Activated naive CD8-positive, alpha-beta T cell treated with anti-CD3 and anti-CD28 coated beads, Interleukin-2, amount 50 U/mL, for 24 hours (primary cell): Measurements from ENCODE around the gene TMIGD2.
"Not testable (repeated sequence)": the region's sequence is repeated elsewhere in the genome, so short reads cannot be mapped to it uniquely, and the experiment has no call there.

ENCODE experiments used
- ATAC-seq: fragments of 150-1000 bp; cut with Tn5 transposase; one replicate; pipeline ENCODE4 v1.10.0; 2021
- DNase-seq: peaks from one replicate; pipeline ENCODE4 v3.0.0; 2021
- H3K27ac Mint-ChIP-seq: one replicate; pipeline ENCODE4 v1.8.0; 2021; ENCODE audit warnings: mild to moderate bottlenecking, mixed read lengths
- H3K27me3 Mint-ChIP-seq: one replicate; pipeline ENCODE4 v1.8.0; 2021; ENCODE audit warnings: mixed read lengths
- H3K36me3 Mint-ChIP-seq: one replicate; pipeline ENCODE4 v1.8.0; 2021; ENCODE audit warnings: low read depth, mixed read lengths
- H3K4me1 Mint-ChIP-seq: one replicate; pipeline ENCODE4 v1.8.0; 2021; ENCODE audit warnings: mixed read lengths
- H3K4me3 Mint-ChIP-seq: one replicate; pipeline ENCODE4 v1.8.0; 2021; ENCODE audit warnings: mild to moderate bottlenecking, moderate library complexity, mixed read lengths
- H3K9me3 Mint-ChIP-seq: one replicate; pipeline ENCODE4 v1.8.0; 2021; ENCODE audit warnings: mixed read lengths

Gene TMIGD2

GRCh38 chr19:4292515-4292914 is 9.7 kb downstream of the TMIGD2 start:
- no peaks in the 10 kb centered on the region for H3K9me3 Mint-ChIP-seq
- ATAC-seq (no peak), DNase-seq (no peak)
- H3K27ac Mint-ChIP-seq, result no peak overlapping the region
- no peaks in the 10 kb centered on the region for H3K27me3 Mint-ChIP-seq
- no peaks in the 10 kb centered on the region for H3K4me1 Mint-ChIP-seq
- no peaks in the 10 kb centered on the region for H3K36me3 Mint-ChIP-seq
- no peak overlapping the region for H3K4me3 Mint-ChIP-seq

GRCh38 chr19:4291184-4291732 is 10.9 kb downstream of the TMIGD2 start:
- Mint-ChIP-seq H3K27me3 (peaks cover under 1% of the 10 kb centered on the region), H3K4me3 (no peak overlapping the region), H3K9me3 (no peaks in the 10 kb centered on the region), H3K27ac (no peak overlapping the region), H3K36me3 (no peaks in the 10 kb centered on the region), H3K4me1 (no peaks in the 10 kb centered on the region)
- ATAC-seq (no peak), DNase-seq (no peak)

- no peak overlapping the region for H3K4me3 Mint-ChIP-seq
- no peaks in the 10 kb centered on the region for H3K4me1 Mint-ChIP-seq
- H3K36me3 Mint-ChIP-seq, result no peaks in the 10 kb centered on the region
- peaks cover 1% of the 10 kb centered on the region for H3K27me3 Mint-ChIP-seq
- H3K27ac Mint-ChIP-seq, result no peak overlapping the region
- no peak for DNase-seq
- no peak for ATAC-seq
- H3K9me3 Mint-ChIP-seq, result no peaks in the 10 kb centered on the region
Measured at GRCh38 chr19:4288091-4288777, 14.0 kb downstream of the TMIGD2 start.

- not testable (repeated sequence) for DNase-seq, H3K4me3 Mint-ChIP-seq, H3K27me3 Mint-ChIP-seq, H3K4me1 Mint-ChIP-seq, H3K27ac Mint-ChIP-seq, H3K36me3 Mint-ChIP-seq, H3K9me3 Mint-ChIP-seq, ATAC-seq
Measured at GRCh38 chr19:4286141-4286540, 16.0 kb downstream of the TMIGD2 start.

- ATAC-seq, result no peak
- Mint-ChIP-seq H3K4me3 (no peak overlapping the region), H3K9me3 (no peaks in the 10 kb centered on the region), H3K27ac (no peak overlapping the region), H3K4me1 (no peaks in the 10 kb centered on the region), H3K27me3 (peaks cover 21% of the 10 kb centered on the region), H3K36me3 (no peaks in the 10 kb centered on the region)
- DNase-seq, result no peak
Measured at GRCh38 chr19:4284974-4285373, 17.2 kb downstream of the TMIGD2 start.

- no peak overlapping the region for H3K4me3 Mint-ChIP-seq
- H3K36me3 Mint-ChIP-seq, result no peaks in the 10 kb centered on the region
- no peaks in the 10 kb centered on the region for H3K9me3 Mint-ChIP-seq
- peaks cover 3% of the 10 kb centered on the region for H3K4me1 Mint-ChIP-seq
- H3K27me3 Mint-ChIP-seq, result peaks cover 23% of the 10 kb centered on the region
- no peak overlapping the region for H3K27ac Mint-ChIP-seq
- no peak for DNase-seq
- no peak for ATAC-seq
Measured at GRCh38 chr19:4284176-4284958, 17.8 kb downstream of the TMIGD2 start.

- no peak for DNase-seq
- H3K27me3 Mint-ChIP-seq, result peaks cover 25% of the 10 kb centered on the region
- no peak overlapping the region for H3K27ac Mint-ChIP-seq
- H3K9me3 Mint-ChIP-seq, result no peaks in the 10 kb centered on the region
- H3K4me1 Mint-ChIP-seq, result peaks cover 5% of the 10 kb centered on the region
- H3K36me3 Mint-ChIP-seq, result no peaks in the 10 kb centered on the region
- H3K4me3 Mint-ChIP-seq, result no peak overlapping the region
- ATAC-seq, result no peak
Measured at GRCh38 chr19:4279530-4280422, 22.4 kb downstream of the TMIGD2 start.

GRCh38 chr19:4279267-4279529 is 23.0 kb downstream of the TMIGD2 start:
- no peaks in the 10 kb centered on the region for H3K36me3 Mint-ChIP-seq
- H3K4me3 Mint-ChIP-seq, result no peak overlapping the region
- peaks cover 5% of the 10 kb centered on the region for H3K4me1 Mint-ChIP-seq
- no peak for ATAC-seq
- H3K27me3 Mint-ChIP-seq, result peaks cover 25% of the 10 kb centered on the region
- no peak overlapping the region for H3K27ac Mint-ChIP-seq
- no peaks in the 10 kb centered on the region for H3K9me3 Mint-ChIP-seq
- no peak for DNase-seq

GRCh38 chr19:4278419-4279266 is 23.5 kb downstream of the TMIGD2 start, which contains the start of gene SHD:
Gene SHD (plus strand): TSS chr19:4279266. CDS start chr19:4280064, 798 bp downstream.
- ATAC-seq (no peak), DNase-seq (no peak)
- Mint-ChIP-seq H3K36me3 (no peaks in the 10 kb centered on the region), H3K27ac (no peak within 1 kb of the TSS), H3K4me3 (no peak within 1 kb of the TSS), H3K27me3 (peaks cover 25% of the 10 kb centered on the region), H3K9me3 (no peaks in the 10 kb centered on the region), H3K4me1 (peaks cover 5% of the 10 kb centered on the region)

- peaks cover 25% of the 10 kb centered on the region for H3K27me3 Mint-ChIP-seq
- no peak for DNase-seq
- no peak overlapping the region for H3K27ac Mint-ChIP-seq
- no peaks in the 10 kb centered on the region for H3K36me3 Mint-ChIP-seq
- no peak overlapping the region for H3K4me3 Mint-ChIP-seq
- ATAC-seq, result no peak
- peaks cover 5% of the 10 kb centered on the region for H3K4me1 Mint-ChIP-seq
- no peaks in the 10 kb centered on the region for H3K9me3 Mint-ChIP-seq
Measured at GRCh38 chr19:4278010-4278409, 24.2 kb downstream of the TMIGD2 start.

- H3K9me3 Mint-ChIP-seq, result no peaks in the 10 kb centered on the region
- DNase-seq (no peak), ATAC-seq (no peak)
- H3K27ac Mint-ChIP-seq, result no peak overlapping the region
- H3K4me1 Mint-ChIP-seq, result peaks cover 5% of the 10 kb centered on the region
- H3K27me3 Mint-ChIP-seq, result peaks cover 23% of the 10 kb centered on the region
- no peak overlapping the region for H3K4me3 Mint-ChIP-seq
- no peaks in the 10 kb centered on the region for H3K36me3 Mint-ChIP-seq
Measured at GRCh38 chr19:4277191-4277696, 24.9 kb downstream of the TMIGD2 start.

GRCh38 chr19:4274321-4274686 is 27.9 kb downstream of the TMIGD2 start:
- H3K4me3 Mint-ChIP-seq, H3K4me1 Mint-ChIP-seq, ATAC-seq, H3K27ac Mint-ChIP-seq, H3K36me3 Mint-ChIP-seq, DNase-seq, H3K9me3 Mint-ChIP-seq, H3K27me3 Mint-ChIP-seq: not testable (repeated sequence)

- Mint-ChIP-seq H3K4me1 (no peaks in the 10 kb centered on the region), H3K27me3 (no peaks in the 10 kb centered on the region), H3K4me3 (no peak overlapping the region), H3K27ac (no peak overlapping the region), H3K9me3 (no peaks in the 10 kb centered on the region), H3K36me3 (peaks cover 12% of the 10 kb centered on the region)
- DNase-seq (no peak), ATAC-seq (no peak)
Measured at GRCh38 chr19:4272894-4273293, 29.3 kb downstream of the TMIGD2 start.
